ENCODE measurements around the gene SLC30A3.

DNA sequence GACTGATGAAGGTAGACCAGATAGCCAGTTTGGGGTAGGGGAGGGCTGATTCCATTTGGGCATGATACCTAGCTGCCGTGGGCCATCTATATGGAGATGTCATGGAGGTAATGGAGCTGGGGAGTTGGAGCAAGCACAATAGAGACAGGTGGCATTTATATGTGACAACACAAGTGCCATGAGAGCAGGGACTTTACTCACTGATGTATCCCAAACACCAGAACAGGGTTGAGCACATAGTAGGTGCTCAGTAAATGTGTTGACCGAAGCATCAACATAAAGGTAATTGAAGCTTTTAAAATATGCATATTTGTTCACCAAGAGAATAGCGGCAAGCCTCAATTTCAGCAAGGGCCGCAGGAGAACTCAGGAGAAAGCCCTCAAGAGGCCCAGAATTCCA lies 15.0 kb downstream of the SLC30A3 start:
- TF ChIP-seq EZH2 (IDR thresholded peaks at IDR 0.05) (no peak), POLR2AphosphoS5 (IDR thresholded peaks at IDR 0.05; ENCODE audit: borderline replicate concordance, low read depth, low read length) (no peak)
